Measurements from ENCODE around the gene PPP2R5E. TPM values are rescaled to one million over a fixed set of nuclear protein-coding genes. Genes with fewer than 3 reads are reported as not detected.

Gene PPP2R5E
- total RNA-seq, 1 donor from 2014 or later = 50.8 TPM

DNA sequence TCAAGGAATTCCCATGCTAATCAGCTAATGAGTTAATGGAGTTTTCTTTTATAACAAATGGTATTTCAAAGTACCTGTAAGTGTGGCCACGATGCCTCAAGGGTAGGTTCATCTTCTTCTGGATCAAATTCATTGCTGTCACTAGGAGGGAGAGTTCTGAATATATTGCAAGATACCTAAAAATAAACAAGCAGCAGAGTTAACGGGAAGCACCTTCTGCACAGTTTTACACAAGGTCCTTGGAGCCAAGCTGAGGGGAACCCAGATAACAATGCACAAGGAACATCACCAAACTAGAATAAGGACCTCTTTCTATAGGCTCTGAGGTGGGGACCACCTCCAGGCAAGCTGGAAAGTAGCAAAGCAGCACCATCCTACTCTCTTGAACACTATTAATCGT lies 121.3 kb downstream of the PPP2R5E start:
- H3K9me3 Mint-ChIP-seq = no peaks in the 10 kb centered on the region
- H3K27ac Mint-ChIP-seq = no peak overlapping the region
- H3K4me1 Mint-ChIP-seq (ENCODE audit: unreplicated experiment) = no peaks in the 10 kb centered on the region
- no peaks in the 10 kb centered on the region for H3K27me3 Mint-ChIP-seq
- TF ChIP-seq, protein P1, sequence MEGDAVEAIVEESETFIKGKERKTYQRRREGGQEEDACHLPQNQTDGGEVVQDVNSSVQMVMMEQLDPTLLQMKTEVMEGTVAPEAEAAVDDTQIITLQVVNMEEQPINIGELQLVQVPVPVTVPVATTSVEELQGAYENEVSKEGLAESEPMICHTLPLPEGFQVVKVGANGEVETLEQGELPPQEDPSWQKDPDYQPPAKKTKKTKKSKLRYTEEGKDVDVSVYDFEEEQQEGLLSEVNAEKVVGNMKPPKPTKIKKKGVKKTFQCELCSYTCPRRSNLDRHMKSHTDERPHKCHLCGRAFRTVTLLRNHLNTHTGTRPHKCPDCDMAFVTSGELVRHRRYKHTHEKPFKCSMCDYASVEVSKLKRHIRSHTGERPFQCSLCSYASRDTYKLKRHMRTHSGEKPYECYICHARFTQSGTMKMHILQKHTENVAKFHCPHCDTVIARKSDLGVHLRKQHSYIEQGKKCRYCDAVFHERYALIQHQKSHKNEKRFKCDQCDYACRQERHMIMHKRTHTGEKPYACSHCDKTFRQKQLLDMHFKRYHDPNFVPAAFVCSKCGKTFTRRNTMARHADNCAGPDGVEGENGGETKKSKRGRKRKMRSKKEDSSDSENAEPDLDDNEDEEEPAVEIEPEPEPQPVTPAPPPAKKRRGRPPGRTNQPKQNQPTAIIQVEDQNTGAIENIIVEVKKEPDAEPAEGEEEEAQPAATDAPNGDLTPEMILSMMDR (conservative IDR thresholded peaks at IDR 0.05) = no peak
- H3K4me3 Mint-ChIP-seq = no peak overlapping the region
- DNase-seq (ENCODE audit: extremely low spot score, unreplicated experiment) = no peak
- peaks cover 28% of the 10 kb centered on the region for H3K36me3 Mint-ChIP-seq

DNA sequence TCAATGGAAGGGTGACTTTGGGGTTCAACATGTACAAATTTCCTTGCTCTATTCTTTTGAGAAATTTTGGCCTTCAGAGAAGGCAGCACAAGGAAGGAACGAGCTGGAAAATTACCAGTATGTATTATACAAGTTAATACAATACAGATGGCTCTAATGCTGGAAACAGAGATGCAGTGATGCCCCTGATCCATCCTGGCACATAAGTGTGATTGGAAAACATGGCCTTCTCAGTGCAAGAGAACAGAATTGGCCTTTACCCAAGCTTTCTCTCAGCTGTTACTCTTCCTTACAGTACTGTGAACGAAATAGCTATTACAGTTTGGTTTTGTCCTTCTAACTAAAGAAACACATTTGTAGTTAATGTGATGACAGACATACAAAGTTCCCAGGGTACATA lies 122.0 kb downstream of the PPP2R5E start:
- no peak for DNase-seq (ENCODE audit: extremely low spot score, unreplicated experiment)
- H3K27ac Mint-ChIP-seq = no peak overlapping the region
- H3K4me3 Mint-ChIP-seq = no peak overlapping the region
- H3K4me1 Mint-ChIP-seq (ENCODE audit: unreplicated experiment) = no peaks in the 10 kb centered on the region
- TF ChIP-seq, protein P1 (conservative IDR thresholded peaks at IDR 0.05) = no peak
- H3K9me3 Mint-ChIP-seq = no peaks in the 10 kb centered on the region
- H3K27me3 Mint-ChIP-seq = no peaks in the 10 kb centered on the region
- peaks cover 28% of the 10 kb centered on the region for H3K36me3 Mint-ChIP-seq

DNA sequence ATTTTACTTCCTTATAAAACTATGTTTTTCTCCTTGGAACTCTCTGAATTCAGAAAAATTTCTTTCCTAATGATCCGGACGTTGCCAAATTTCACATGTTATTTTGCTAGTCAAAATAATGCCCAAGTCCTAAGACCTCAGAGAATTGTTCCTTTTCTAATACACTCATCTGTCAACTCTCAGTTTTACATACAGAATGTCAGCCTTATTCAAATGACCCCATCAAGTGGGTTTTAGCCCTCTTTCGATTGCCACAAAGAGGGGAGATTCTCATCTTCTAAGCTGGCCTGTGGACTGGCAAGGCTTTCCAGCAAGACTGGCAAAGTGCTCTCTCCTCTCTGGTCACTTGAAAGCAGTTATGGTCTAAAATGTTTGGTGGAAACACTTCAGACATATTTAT lies 125.2 kb downstream of the PPP2R5E start:
- H3K27me3 Mint-ChIP-seq = no peaks in the 10 kb centered on the region
- no peak for DNase-seq (ENCODE audit: extremely low spot score, unreplicated experiment)
- no peak overlapping the region for H3K4me3 Mint-ChIP-seq
- TF ChIP-seq, protein P1 (conservative IDR thresholded peaks at IDR 0.05) = no peak
- no peaks in the 10 kb centered on the region for H3K9me3 Mint-ChIP-seq
- H3K4me1 Mint-ChIP-seq (ENCODE audit: unreplicated experiment) = no peaks in the 10 kb centered on the region
- peaks cover 30% of the 10 kb centered on the region for H3K36me3 Mint-ChIP-seq
- H3K27ac Mint-ChIP-seq = no peak overlapping the region

DNA sequence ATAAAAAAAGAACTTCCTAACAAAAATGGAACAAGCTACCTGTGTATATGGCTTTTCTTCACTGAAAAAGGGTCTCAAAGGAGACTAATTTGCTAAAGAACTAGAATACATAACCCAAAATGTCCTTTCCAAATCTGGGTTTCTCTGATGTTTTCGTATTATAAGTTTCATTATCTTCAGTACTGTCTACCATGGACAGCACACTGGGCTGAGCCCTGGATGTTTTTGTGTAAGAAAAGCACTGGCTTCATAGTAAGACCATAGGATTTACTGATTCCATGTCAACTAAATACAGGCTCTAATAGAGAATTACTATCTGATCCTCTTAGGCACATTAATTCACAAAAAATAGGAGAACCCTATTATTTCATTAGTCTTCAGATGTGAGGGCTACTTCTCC lies 130.2 kb downstream of the PPP2R5E start:
- Mint-ChIP-seq H3K36me3 (peaks cover 25% of the 10 kb centered on the region), H3K4me3 (no peak overlapping the region), H3K9me3 (no peaks in the 10 kb centered on the region), H3K27ac (no peak overlapping the region), H3K4me1 (ENCODE audit: unreplicated experiment) (no peaks in the 10 kb centered on the region), H3K27me3 (no peaks in the 10 kb centered on the region)
- TF ChIP-seq, protein P1 (conservative IDR thresholded peaks at IDR 0.05) = no peak
- DNase-seq (ENCODE audit: extremely low spot score, unreplicated experiment) = no peak

DNA sequence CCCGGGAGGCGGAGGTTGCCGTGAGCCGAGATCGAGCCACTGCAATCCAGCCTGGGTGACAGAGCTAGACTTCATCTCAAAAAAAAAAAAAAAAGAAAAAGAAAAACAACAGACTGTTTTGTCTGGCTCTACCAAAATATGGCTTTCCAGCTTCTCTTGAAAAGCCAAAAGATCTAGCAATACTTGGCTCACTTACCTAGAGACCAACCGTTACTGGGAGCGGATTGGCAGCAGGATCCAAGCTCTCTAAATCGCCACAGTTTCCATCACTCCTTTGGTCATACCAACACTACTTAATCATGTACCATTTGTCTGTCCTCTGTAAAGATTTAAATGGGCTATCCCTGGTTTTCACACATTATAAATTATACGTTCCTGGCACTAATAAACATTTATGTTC lies 136.8 kb downstream of the PPP2R5E start:
- Mint-ChIP-seq H3K4me1 (ENCODE audit: unreplicated experiment) (peaks cover 5% of the 10 kb centered on the region), H3K27ac (no peak overlapping the region), H3K4me3 (no peak overlapping the region), H3K9me3 (no peaks in the 10 kb centered on the region), H3K36me3 (peaks cover 24% of the 10 kb centered on the region), H3K27me3 (no peaks in the 10 kb centered on the region)
- no peak for DNase-seq (ENCODE audit: extremely low spot score, unreplicated experiment)
- TF ChIP-seq, protein P1 (conservative IDR thresholded peaks at IDR 0.05) = no peak

DNA sequence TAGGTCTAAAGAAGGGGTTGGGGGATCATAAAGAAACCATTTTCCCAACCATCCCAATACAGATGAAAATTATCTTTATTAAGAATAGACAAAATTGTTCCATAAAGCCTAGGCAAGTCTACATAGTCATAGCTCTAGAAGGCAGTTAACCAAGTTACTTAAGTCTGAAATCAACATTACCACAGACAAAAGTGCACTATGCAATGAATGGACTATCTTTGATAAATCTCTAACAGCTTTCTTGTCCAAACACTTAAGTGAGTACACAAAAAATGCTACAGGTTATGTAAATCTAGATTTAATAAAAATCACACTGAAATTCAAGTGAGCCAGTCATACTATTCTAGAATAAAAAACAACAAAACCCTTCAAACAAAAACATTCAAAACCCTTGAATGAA lies 137.5 kb downstream of the PPP2R5E start:
- Mint-ChIP-seq H3K27ac (no peak overlapping the region), H3K36me3 (peaks cover 20% of the 10 kb centered on the region)
- TF ChIP-seq, protein P1 (conservative IDR thresholded peaks at IDR 0.05) = no peak

More for the DNA sequence above, 137.5 kb downstream of the PPP2R5E start:
- Mint-ChIP-seq H3K27me3 (no peaks in the 10 kb centered on the region), H3K4me1 (ENCODE audit: unreplicated experiment) (peaks cover 6% of the 10 kb centered on the region), H3K9me3 (no peaks in the 10 kb centered on the region), H3K4me3 (no peak overlapping the region)
- DNase-seq (ENCODE audit: extremely low spot score, unreplicated experiment) = no peak

Measured in type B pancreatic cell (in vitro differentiated cells).